Activated CD4-positive, alpha-beta T cell treated with anti-CD3 and anti-CD28 coated beads, Interleukin-2, amount 50 U/mL, for 48 hours (primary cell): Measurements from ENCODE around the gene GNA12.
A peak's percentile ranks its signal among the peaks of the same experiment; 100 is the strongest.
"Not testable (repeated sequence)": the region's sequence is repeated elsewhere in the genome, so short reads cannot be mapped to it uniquely, and the experiment has no call there.

ENCODE experiments used
- DNase-seq, 2 experiments: peaks; one replicate each; pipeline ENCODE4 v3.0.0-alpha.2; 2020

GNA12 gene

GRCh38 chr7:2774935-2775334, 69.2 kb downstream of the GNA12 start:
- no peak for DNase-seq

DNA sequence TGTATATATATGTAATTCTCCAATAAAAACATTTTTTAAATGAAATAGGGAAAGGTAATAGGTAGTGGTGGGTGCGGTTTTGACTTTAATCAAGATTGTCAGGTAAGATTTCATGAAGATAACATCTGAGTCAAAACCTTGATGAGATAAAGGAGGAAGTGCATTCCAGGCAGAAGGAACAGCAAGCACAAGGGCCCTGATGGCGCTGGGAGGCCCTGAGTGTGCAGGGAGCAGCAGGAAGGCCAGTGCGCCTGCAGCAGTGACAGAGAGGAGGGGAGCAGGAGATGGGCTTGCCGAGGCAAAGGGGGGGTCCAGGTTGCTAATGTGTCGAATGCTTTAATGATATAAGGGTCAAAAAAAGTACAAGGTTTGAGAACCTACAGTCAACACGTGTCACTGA, 69.8 kb downstream of the GNA12 start:
- DNase-seq, result no peak

GRCh38 chr7:2773608-2774007, 70.5 kb downstream of the GNA12 start:
- no peak for DNase-seq

DNA sequence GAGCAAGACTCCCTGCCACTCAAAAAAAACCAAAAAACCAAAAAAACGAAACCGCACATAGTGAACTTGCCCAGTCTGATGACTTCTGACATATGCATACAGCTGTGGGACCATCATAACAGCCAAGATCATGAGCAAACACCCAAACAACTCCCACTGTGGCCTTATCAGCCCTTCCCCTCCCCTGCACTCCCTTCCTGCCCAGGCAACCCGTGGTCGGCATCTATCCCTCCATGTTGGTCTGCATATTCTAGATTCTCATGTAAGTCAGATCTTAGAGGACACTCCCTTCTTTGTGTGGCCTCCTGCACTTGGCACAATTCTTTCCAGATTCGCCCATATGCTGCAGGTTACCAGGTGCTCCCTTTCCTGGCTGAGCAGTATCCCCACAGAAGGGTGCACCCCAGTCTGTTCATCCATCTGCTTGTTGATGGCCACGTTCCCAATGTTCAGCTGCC, 72.8 kb downstream of the GNA12 start:
- DNase-seq, result no peak

DNA sequence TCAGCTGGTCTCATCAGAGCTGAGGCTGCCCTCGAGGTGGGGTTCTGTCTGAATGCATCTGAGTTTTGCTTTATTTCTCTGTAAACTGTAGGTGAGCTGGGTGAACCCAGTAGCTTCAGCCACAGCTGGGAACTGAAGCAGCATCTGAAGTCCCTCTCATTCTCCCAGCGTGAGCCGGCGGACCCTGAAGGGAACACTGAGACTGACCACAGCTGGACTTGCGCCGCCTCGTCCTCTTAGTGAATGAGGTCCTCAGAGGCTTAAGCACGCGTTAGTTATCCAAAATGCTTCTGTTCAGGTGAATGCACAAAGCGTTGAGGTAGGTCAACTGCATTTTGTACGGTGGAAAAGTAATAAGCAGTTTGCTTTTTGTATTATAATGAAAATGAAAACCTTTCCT, 79.5 kb downstream of the GNA12 start:
- no peak for DNase-seq

- DNase-seq, result no peak
Observed at GRCh38 chr7:2763597-2763996, 80.5 kb downstream of the GNA12 start.

DNA sequence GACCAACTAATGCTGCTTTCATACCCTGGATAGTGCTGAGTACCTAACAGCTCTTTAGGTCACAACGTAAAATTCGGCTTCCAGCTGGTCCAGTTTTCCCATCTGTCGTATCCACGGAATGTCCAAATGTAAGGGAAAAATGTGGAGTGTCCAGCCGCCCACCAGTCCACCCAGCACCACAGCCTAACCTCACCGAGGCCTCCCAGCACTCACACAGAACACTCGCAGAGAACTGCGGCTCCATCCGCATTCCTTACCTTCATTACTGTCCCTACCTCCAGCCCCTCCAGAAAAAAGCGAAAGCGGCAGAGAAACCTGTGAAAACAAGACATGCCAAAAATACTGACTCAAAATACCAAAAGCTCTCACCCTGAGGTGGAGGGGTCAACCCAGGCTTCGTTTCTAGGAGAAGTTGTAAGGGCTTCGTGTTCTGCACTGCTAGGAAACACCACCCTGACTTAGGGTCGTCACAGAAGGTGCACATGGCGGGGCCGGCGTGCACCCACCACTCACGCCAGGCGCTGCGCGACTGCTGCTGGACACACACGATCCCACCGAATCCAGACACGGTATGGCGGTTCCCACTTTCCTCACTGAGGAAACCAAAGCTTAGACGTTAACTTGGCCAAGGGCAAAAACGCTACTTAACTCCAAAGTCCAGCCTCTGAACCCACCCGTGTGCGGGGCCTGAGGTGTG, 82.2 kb downstream of the GNA12 start:
- DNase-seq, result no peak

GRCh38 chr7:2761131-2761624, 82.9 kb downstream of the GNA12 start:
- DNase-seq, result no peak

GRCh38 chr7:2760098-2760889, 83.8 kb downstream of the GNA12 start:
- peak in 1 of 2 experiments; percentile 31 for DNase-seq

- DNase-seq, result no peak
Observed at GRCh38 chr7:2759736-2760097, 84.4 kb downstream of the GNA12 start.

DNA sequence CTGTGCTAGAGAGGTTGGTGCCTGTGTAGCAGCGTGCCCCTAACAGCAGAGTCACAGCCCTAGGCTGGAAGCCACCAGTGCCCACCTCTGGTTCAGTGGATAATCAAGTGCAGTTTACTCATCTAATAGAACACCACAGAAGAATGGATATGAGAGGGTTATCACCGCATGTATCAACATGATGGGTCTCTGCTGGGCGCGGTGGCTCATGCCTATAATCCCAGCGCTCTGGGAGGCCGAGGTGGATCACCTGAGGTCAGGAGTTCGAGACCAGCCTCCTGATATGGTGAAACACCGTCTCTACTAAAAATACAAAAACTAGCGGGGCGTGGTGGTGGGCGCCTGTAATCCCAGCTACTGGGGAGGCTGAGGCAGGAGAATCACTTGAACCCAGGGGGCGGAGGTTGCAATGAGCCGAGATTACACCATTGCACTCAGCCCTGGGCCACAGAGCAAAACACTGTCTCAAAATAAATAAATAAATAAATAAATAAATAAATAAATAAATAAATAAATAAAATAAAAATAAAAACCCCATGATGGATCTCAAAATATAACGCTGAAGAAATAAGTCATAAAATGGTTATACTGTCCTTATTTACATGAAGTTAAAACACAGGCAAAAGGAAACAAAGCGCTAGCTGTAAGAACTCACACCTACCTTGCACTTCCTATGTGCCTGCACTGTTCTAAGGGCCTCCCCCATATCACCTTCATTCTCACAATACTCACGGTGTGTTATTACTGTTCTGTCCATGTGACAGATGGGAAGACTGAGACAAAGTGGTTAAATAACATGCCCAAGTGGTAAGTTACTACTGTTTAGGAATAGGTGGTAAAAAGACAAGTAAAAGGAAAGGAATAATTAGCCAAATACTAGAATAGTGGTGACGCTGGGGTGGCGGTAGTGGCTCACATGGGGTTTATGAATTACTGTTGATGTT, 85.2 kb downstream of the GNA12 start:
- no peak for DNase-seq

- DNase-seq, result peak; percentile 76 to 83
Observed at GRCh38 chr7:2757904-2758672, 86.0 kb downstream of the GNA12 start.

GRCh38 chr7:2757361-2757903, 86.7 kb downstream of the GNA12 start:
- DNase-seq, result no peak

GRCh38 chr7:2755531-2755930, 88.6 kb downstream of the GNA12 start:
- no peak for DNase-seq

GRCh38 chr7:2754912-2755311, 89.2 kb downstream of the GNA12 start:
- no peak for DNase-seq

DNA sequence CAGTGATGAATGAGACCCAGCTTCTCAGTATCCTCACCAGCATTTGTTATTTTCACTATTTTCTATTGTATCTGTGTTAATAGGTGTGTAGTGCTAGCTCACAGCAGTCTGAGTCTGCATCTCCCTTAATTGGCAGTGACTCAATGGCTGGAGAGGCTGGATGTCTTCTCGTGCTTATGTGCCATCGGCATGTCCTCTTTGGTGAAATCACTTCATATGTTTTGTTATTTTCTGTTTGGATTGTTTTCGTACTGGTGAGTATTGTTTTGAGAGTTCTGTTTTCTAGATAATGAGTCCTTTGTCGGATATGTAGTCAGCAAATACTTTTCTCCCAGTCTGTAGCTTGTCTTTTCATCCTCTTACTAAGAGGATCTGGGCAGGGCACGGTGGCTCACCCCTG, 90.0 kb downstream of the GNA12 start:
- no peak for DNase-seq

GRCh38 chr7:2753148-2753547, 91.0 kb downstream of the GNA12 start:
- no peak for DNase-seq

- no peak for DNase-seq
Observed at GRCh38 chr7:2751086-2751485, 93.0 kb downstream of the GNA12 start.

- DNase-seq, result no peak
Observed at GRCh38 chr7:2750004-2750407, 94.1 kb downstream of the GNA12 start.

DNA sequence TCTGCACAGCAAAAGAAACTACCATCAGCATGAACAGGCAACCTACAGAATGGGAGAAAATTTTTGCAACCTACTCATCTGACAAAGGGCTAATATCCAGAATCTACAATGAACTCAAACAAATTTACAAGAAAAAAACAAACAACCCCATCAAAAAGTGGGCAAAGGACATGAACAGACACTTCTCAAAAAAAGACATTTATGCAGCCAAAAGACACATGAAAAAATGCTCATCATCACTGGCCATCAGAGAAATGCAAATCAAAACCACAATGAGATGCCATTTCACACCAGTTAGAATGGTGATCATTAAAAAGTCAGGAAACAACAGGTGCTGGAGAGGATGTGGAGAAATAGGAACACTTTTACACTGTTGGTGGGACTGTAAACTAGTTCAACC, 95.4 kb downstream of the GNA12 start:
- DNase-seq, result not testable (repeated sequence)

- DNase-seq, result not testable (repeated sequence)
Observed at GRCh38 chr7:2743523-2744185, 100.5 kb downstream of the GNA12 start.
